Esophagus (tissue), 2 donors: Measurements from ENCODE around the gene PPIL3. TPM values are rescaled to one million over a fixed set of nuclear protein-coding genes. Genes with fewer than 3 reads are reported as not detected.

Experiments
- H3K27ac ChIP-seq, 2 donors: one replicate each; pipeline ENCODE4 v1.5.1; 2013; ENCODE audit warnings: low read depth in 2 of 2, mild to moderate bottlenecking in 2 of 2, inconsistent platforms in 1 of 2, low read length in 1 of 2, moderate library complexity in 1 of 2
- H3K27me3 ChIP-seq, 2 donors: one replicate each; pipeline ENCODE4 v1.6.1; 2013; ENCODE audit warnings: low read length in 2 of 2, control low read depth in 1 of 2, mild to moderate bottlenecking in 1 of 2; ENCODE audit not compliant: insufficient read depth in 2 of 2, control insufficient read depth in 1 of 2
- H3K36me3 ChIP-seq, 2 donors: one replicate each; pipeline ENCODE4 v1.6.1; 2013; ENCODE audit warnings: low read length in 1 of 2; ENCODE audit not compliant: control insufficient read depth in 2 of 2, insufficient read depth in 2 of 2
- H3K4me1 ChIP-seq, 2 donors: one replicate each; pipeline ENCODE4 v1.6.1; 2013; ENCODE audit warnings: low read length in 1 of 2; ENCODE audit not compliant: control insufficient read depth in 2 of 2, insufficient read depth in 2 of 2
- H3K4me3 ChIP-seq, 2 donors: one replicate each; pipeline ENCODE4 v1.5.1; 2013; ENCODE audit warnings: low read length in 2 of 2, mild to moderate bottlenecking in 2 of 2, low read depth in 1 of 2, moderate library complexity in 1 of 2
- H3K9me3 ChIP-seq, 2 donors: one replicate each; pipeline ENCODE4 v1.6.1; 2013; ENCODE audit warnings: mild to moderate bottlenecking in 2 of 2, low read depth in 1 of 2, low read length in 1 of 2, moderate library complexity in 1 of 2; ENCODE audit not compliant: control insufficient read depth in 2 of 2, insufficient read depth in 1 of 2
- WGBS, 2 donors: extraction: QIAGEN DNeasy Blood & Tissue Kit; methylation state at CpG; one replicate each; pipeline ENCODE4 v1.1.7; 2013; 5-methylcytosine and 5-hydroxymethylcytosine counted together
- polyA plus RNA-seq, 2 donors: library from polyadenylated mRNA; stranded (reverse); fragments of 200-250 nt; gene quantifications; one replicate each; pipeline ENCODE4 v1.2.3, GENCODE V29; 2013
- donor health status: healthy with polysubstance abuse.
- donor health status: Bipolar disorder and iron deficiency.

PPIL3 gene
- polyA plus RNA-seq, 2 donors: 18.7 to 21.5 TPM

- H3K36me3 ChIP-seq: no peaks in the 10 kb centered on the region
- 71 to 78% methylated on average over 10 of the region's 10 CpGs for WGBS, 2 donors
- no peak overlapping the region for H3K4me3 ChIP-seq
- H3K9me3 ChIP-seq: no peaks in the 10 kb centered on the region
- peaks cover 0 to 3% of the 10 kb centered on the region in 2 donors for H3K4me1 ChIP-seq
- H3K27ac ChIP-seq: no peak overlapping the region
- H3K27me3 ChIP-seq: no peaks in the 10 kb centered on the region
These were observed 43.1 kb downstream of the PPIL3 start for GRCh38 chr2:200845669-200846325.

- peaks cover 0 to 3% of the 10 kb centered on the region in 2 donors for H3K4me1 ChIP-seq
- H3K27me3 ChIP-seq: no peaks in the 10 kb centered on the region
- H3K27ac ChIP-seq: no peak overlapping the region
- WGBS, 2 donors: 93 to 97% methylated on average over 5 of the region's 5 CpGs
- no peaks in the 10 kb centered on the region for H3K36me3 ChIP-seq
- H3K4me3 ChIP-seq: no peak overlapping the region
- no peaks in the 10 kb centered on the region for H3K9me3 ChIP-seq
These were observed 43.7 kb downstream of the PPIL3 start for GRCh38 chr2:200845194-200845593.

DNA sequence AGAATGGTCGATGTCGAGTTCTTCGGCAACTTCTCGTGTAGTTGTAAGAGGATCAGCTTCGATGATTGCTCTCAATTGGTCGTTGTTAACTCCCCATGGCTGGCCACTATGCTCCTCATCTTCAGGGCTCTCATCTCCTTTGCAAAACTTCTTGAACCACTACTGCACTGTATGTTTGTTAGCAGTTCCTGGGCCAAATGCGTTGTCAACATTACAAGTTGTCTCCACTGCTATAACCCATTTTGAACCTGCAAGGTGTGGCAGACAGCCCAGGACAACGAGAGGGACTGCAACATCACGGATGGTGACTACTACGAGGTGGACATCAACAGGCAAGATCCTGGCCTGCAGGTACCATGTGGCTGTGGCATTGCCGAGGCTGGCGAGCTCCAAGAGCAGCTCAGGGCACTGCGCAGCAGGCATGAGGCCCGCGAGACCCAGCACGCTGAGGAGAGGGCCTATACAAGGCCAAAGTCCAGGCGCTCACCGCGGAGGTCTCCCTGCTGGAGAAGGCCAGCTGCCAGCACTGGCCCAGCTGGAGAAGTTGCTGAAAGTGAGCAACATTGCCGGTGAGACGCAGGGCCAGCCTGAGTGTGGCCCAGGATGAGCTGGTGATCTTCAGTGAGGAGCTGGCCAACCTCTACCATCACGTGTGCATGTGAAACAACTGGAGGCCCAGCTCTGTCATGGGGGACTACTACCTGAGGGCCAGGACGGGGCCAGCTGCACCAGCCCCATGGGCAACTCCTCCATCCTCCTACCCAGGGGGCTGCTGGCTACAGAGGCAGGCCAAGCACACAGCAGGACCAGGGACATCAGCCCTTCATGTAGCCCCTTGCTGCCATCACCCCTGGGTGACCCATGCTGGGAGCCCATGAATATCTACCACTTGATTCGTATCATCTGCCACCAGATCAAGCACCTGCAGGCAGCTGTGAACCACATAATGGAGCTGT lies 44.6 kb downstream of the PPIL3 start:
- Histone ChIP-seq H3K4me1 (peaks cover 0 to 3% of the 10 kb centered on the region in 2 donors), H3K27me3 (no peaks in the 10 kb centered on the region), H3K9me3 (no peaks in the 10 kb centered on the region), H3K36me3 (no peaks in the 10 kb centered on the region), H3K27ac (no peak overlapping the region), H3K4me3 (no peak overlapping the region)
- WGBS, 2 donors: 94% methylated on average over 24 of the region's 24 CpGs

GRCh38 chr2:200839513-200839912 lies 49.4 kb downstream of the PPIL3 start:
- Histone ChIP-seq H3K4me1 (no peaks in the 10 kb centered on the region), H3K4me3 (no peak overlapping the region), H3K27ac (peak overlapping the region in 1 of 2 donors; percentile 59), H3K27me3 (no peaks in the 10 kb centered on the region), H3K36me3 (no peaks in the 10 kb centered on the region), H3K9me3 (no peaks in the 10 kb centered on the region)
- 63 to 67% methylated on average over 3 of the region's 3 CpGs for WGBS, 2 donors

GRCh38 chr2:200834701-200835100 lies 54.2 kb downstream of the PPIL3 start:
- H3K27me3 ChIP-seq: no peaks in the 10 kb centered on the region
- H3K27ac ChIP-seq: no peak overlapping the region
- H3K36me3 ChIP-seq: no peaks in the 10 kb centered on the region
- WGBS, 2 donors: 87 to 96% methylated on average over 4 of the region's 4 CpGs
- H3K4me1 ChIP-seq: no peaks in the 10 kb centered on the region
- H3K4me3 ChIP-seq: no peak overlapping the region
- H3K9me3 ChIP-seq: no peaks in the 10 kb centered on the region

DNA sequence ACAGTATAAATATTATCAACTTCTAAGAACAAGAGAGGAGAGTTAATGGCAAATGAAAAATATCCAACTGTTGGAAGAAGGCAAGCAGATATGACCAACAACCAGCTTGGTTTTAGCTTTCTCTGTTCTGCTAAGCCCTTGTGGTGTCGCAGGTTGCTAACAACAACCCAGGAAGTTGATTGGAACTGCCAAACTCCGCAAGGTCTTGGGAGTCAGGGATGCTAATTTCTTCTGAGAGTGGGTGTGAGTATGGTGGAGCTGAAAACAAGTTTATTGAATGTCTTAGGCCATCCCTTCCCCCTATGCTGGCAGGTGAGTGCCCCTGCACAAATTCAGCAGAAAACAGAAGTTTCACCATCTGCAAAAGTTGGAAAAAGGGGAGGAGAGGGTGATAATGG lies 59.6 kb downstream of the PPIL3 start:
- WGBS, 2 donors: 85 to 92% methylated on average over 2 of the region's 2 CpGs
- no peaks in the 10 kb centered on the region for H3K27me3 ChIP-seq
- H3K4me1 ChIP-seq: no peaks in the 10 kb centered on the region
- no peak overlapping the region for H3K4me3 ChIP-seq
- no peaks in the 10 kb centered on the region for H3K9me3 ChIP-seq
- H3K36me3 ChIP-seq: no peaks in the 10 kb centered on the region
- H3K27ac ChIP-seq: no peak overlapping the region

GRCh38 chr2:200828572-200829257 lies 60.2 kb downstream of the PPIL3 start:
- no peaks in the 10 kb centered on the region for H3K4me1 ChIP-seq
- WGBS, 2 donors: 85 to 95% methylated on average over 9 of the region's 9 CpGs
- no peak overlapping the region for H3K27ac ChIP-seq
- H3K4me3 ChIP-seq: no peak overlapping the region
- no peaks in the 10 kb centered on the region for H3K9me3 ChIP-seq
- H3K27me3 ChIP-seq: no peaks in the 10 kb centered on the region
- no peaks in the 10 kb centered on the region for H3K36me3 ChIP-seq

GRCh38 chr2:200828104-200828503 lies 60.8 kb downstream of the PPIL3 start:
- Histone ChIP-seq H3K36me3 (no peaks in the 10 kb centered on the region), H3K4me1 (no peaks in the 10 kb centered on the region), H3K27ac (no peak overlapping the region), H3K27me3 (no peaks in the 10 kb centered on the region), H3K4me3 (no peak overlapping the region), H3K9me3 (no peaks in the 10 kb centered on the region)
- WGBS, 2 donors: 84 to 85% methylated on average over 2 of the region's 2 CpGs

GRCh38 chr2:200821686-200822245 lies 67.1 kb downstream of the PPIL3 start:
- 89 to 92% methylated on average over 6 of the region's 6 CpGs for WGBS, 2 donors
- no peaks in the 10 kb centered on the region for H3K27me3 ChIP-seq
- no peaks in the 10 kb centered on the region for H3K9me3 ChIP-seq
- H3K36me3 ChIP-seq: peaks cover 11 to 20% of the 10 kb centered on the region in 2 donors
- H3K27ac ChIP-seq: no peak overlapping the region
- no peak overlapping the region for H3K4me3 ChIP-seq
- H3K4me1 ChIP-seq: no peaks in the 10 kb centered on the region
